Astrocyte of the hippocampus (primary cell): Measurements from ENCODE around the gene PEX11G.

Source experiments
- DNase-seq: peaks from one replicate; pipeline ENCODE4 v3.0.0; 2011; ENCODE audit warnings: low read depth, low spot score

Gene PEX11G

GRCh38 chr19:7521551-7522071, 32.8 kb upstream of the PEX11G start:
- no peak for DNase-seq

- DNase-seq: no peak
Measured at GRCh38 chr19:7520131-7521051, 31.6 kb upstream of the PEX11G start.

- no peak for DNase-seq
Measured at GRCh38 chr19:7519361-7520130, 30.7 kb upstream of the PEX11G start.

GRCh38 chr19:7516878-7517277, 28.0 kb upstream of the PEX11G start:
- DNase-seq: no peak

GRCh38 chr19:7516333-7516732, 27.5 kb upstream of the PEX11G start:
- peak; percentile 19 for DNase-seq

GRCh38 chr19:7515645-7516151, 26.9 kb upstream of the PEX11G start, which contains the start of gene ZNF358:
Gene ZNF358 (plus strand): TSS chr19:7516103. CDS start chr19:7519243, 3,140 bp downstream.
- peak; percentile 90 for DNase-seq

GRCh38 chr19:7515110-7515644, 26.3 kb upstream of the PEX11G start:
- DNase-seq: peak; percentile 18

- no peak for DNase-seq
Measured at GRCh38 chr19:7513809-7514642, 25.2 kb upstream of the PEX11G start.

GRCh38 chr19:7512400-7512851, 23.6 kb upstream of the PEX11G start:
- no peak for DNase-seq

- no peak for DNase-seq
Measured at GRCh38 chr19:7509625-7510024, 20.8 kb upstream of the PEX11G start.

GRCh38 chr19:7507884-7508283, 19.0 kb upstream of the PEX11G start:
- peak; percentile 81 for DNase-seq

GRCh38 chr19:7506385-7507328, 17.8 kb upstream of the PEX11G start:
- peak; percentile 45 for DNase-seq

- peak; percentile 24 for DNase-seq
Measured at GRCh38 chr19:7505682-7506384, 17.0 kb upstream of the PEX11G start.

- no peak for DNase-seq
Measured at GRCh38 chr19:7505288-7505681, 16.4 kb upstream of the PEX11G start.

- no peak for DNase-seq
Measured at GRCh38 chr19:7504684-7505083, 15.8 kb upstream of the PEX11G start.

GRCh38 chr19:7502552-7502951, 13.7 kb upstream of the PEX11G start:
- no peak for DNase-seq

GRCh38 chr19:7500811-7501450, 12.1 kb upstream of the PEX11G start:
- peak; percentile 77 for DNase-seq

GRCh38 chr19:7497292-7497691, 8.5 kb upstream of the PEX11G start:
- DNase-seq: no peak
